Panc1 (cell line): ENCODE measurements around the gene EMC8. TPM values are rescaled to one million over a fixed set of nuclear protein-coding genes. Genes with fewer than 3 reads are reported as not detected.

Experiments
- ATAC-seq: fragments of 200-7000 bp; cut with Tn5 transposase; 2 replicates; pipeline ENCODE4 v1.9.1; 2020; ENCODE audit warnings: mild to moderate bottlenecking, moderate library complexity
- BruUV-seq: library from RNA; stranded (reverse); fragments of 400-500 nt; replicated peaks from 2 replicates; lab custom pipeline; 2021; lab: Mats Ljungman, UMichigan
- CTCF ChIA-PET: fragments of 300-600 bp; sonication (Branson Sonifier 250); formaldehyde crosslinking; loops from one replicate; lab custom pipeline; 2022; ENCODE audit warnings: antibody characterized with exemption; lab: Charles Lee
- POLR2A ChIA-PET: fragments of 300-600 bp; sonication (Branson Sonifier 250); formaldehyde crosslinking; loops from one replicate; lab custom pipeline; 2022; ENCODE audit warnings: antibody characterized with exemption; lab: Charles Lee
- DNase-seq: peaks from one replicate; pipeline ENCODE4 v3.0.0-alpha.2; 2010; ENCODE audit warnings: low read depth, low spot score
- H3K27ac ChIP-seq: 2 replicates; pipeline ENCODE4 v1.5.1; 2011; ENCODE audit warnings: mild to moderate bottlenecking, low read length, inconsistent platforms
- H3K27me3 ChIP-seq: fragments of 200-500 bp; sonication (Bioruptor generic); 2 replicates; pipeline ENCODE4 v1.6.0; 2014; ENCODE audit warnings: low read length, inconsistent platforms; ENCODE audit not compliant: control insufficient read depth, insufficient read depth
- H3K36me3 ChIP-seq: fragments of 200-500 bp; sonication (Bioruptor generic); 2 replicates; pipeline ENCODE4 v1.5.1; 2014; ENCODE audit warnings: inconsistent platforms, mild to moderate bottlenecking, low read length, moderate library complexity; ENCODE audit not compliant: control insufficient read depth, insufficient read depth
- H3K4me1 ChIP-seq: 2 replicates; pipeline ENCODE4 v1.5.1; 2011; ENCODE audit warnings: inconsistent platforms, mild to moderate bottlenecking, low read length, moderate library complexity; ENCODE audit not compliant: control insufficient read depth, insufficient read depth
- H3K4me3 ChIP-seq, 2 experiments: 2 replicates each; pipeline ENCODE4 v1.5.1; 2011 to 2012; ENCODE audit warnings: low read depth in 2 of 2, low read length in 2 of 2, mild to moderate bottlenecking in 2 of 2, inconsistent platforms in 1 of 2, moderate library complexity in 1 of 2
- H3K9me3 ChIP-seq: fragments of 200-500 bp; sonication (Bioruptor generic); 2 replicates; pipeline ENCODE4 v1.5.1; 2014; ENCODE audit warnings: low read depth, mild to moderate bottlenecking, inconsistent platforms, low read length, moderate library complexity; ENCODE audit not compliant: control insufficient read depth, insufficient read depth
- POLR2AphosphoS5 ChIP-seq: IDR thresholded peaks from 2 replicates; pipeline ENCODE4 v1.6.1; 2012; ENCODE audit warnings: mild to moderate bottlenecking, low read depth, low read length, moderate library complexity
- REST ChIP-seq, 2 experiments: IDR thresholded peaks; 2 replicates each; pipeline ENCODE4 v1.6.1; 2011 to 2012; ENCODE audit warnings: low read depth in 2 of 2, control low read depth in 1 of 2, low read length in 1 of 2, mild to moderate bottlenecking in 1 of 2, moderate library complexity in 1 of 2; ENCODE audit not compliant: insufficient read depth in 1 of 2
- SIN3A ChIP-seq: IDR thresholded peaks from 2 replicates; pipeline ENCODE4 v1.6.1; 2012; ENCODE audit warnings: low read depth, mild to moderate bottlenecking, low read length, moderate library complexity, borderline replicate concordance; ENCODE audit not compliant: insufficient read depth
- TCF7L2 ChIP-seq: IDR thresholded peaks from 2 replicates; pipeline ENCODE4 v1.6.1; 2011; ENCODE audit warnings: mild to moderate bottlenecking, low read depth, low read length, inconsistent platforms
- in situ Hi-C: cut with HindIII; loops from 2 replicates; pipeline ENCODE4 v1.10.0; 2016; ENCODE audit warnings: low sequenced_read_pairs, low pct_unique_long_range_greater_than_20kb
- intact Hi-C: fragments of 100-400 bp; cut with micrococcal nuclease; formaldehyde crosslinking; loops from one replicate; pipeline ENCODE4 v1.10.0; 2022; ENCODE audit not compliant: unreplicated experiment
- total RNA-seq: library from RNA; stranded (reverse); gene quantifications from one replicate; pipeline ENCODE4 v1.2.1, GENCODE V29; 2021; ENCODE audit not compliant: unreplicated experiment
- TF ChIP-seq, protein P1 (sequence below): fragments of 450-650 bp; IDR thresholded peaks from 2 replicates; pipeline ENCODE4 v1.5.1; 2017; ENCODE audit warnings: mild to moderate bottlenecking

Gene EMC8
- total RNA-seq, 1 experiment from 2014 or later: 39.1 TPM

DNA sequence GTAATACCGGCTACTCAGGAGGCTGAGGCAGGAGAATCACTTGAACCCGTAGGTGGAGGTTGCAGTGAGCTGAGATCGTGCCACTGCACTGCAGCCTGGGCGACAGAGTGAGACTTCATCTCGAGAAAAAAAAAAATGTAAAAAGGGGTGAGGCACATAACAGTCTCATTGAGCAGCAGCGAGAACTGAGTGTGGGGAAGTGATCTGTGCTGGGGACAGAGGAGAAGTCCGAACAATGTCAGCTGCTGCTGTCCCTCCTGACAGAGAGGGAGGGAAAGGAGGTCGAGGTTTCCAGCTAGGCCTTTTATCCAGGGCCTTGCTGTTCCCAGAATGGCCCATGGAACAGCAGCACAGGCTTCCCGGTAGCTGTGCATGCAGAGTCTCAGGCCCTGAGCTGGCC lies 62.4 kb downstream of the EMC8 start:
- BruUV-seq: no TSS peak
- H3K27me3 ChIP-seq: no peaks in the 10 kb centered on the region

GRCh38 chr16:85735946-85736345 lies 63.4 kb downstream of the EMC8 start:
- ATAC-seq (no peak), DNase-seq (no peak)
- ChIA-PET CTCF (no interaction called here), POLR2A (no interaction called here)
- intact Hi-C loops: no loop called here
- no peak for TF ChIP-seq POLR2AphosphoS5
- no peak for TF ChIP-seq SIN3A
- TF ChIP-seq REST (IDR thresholded peaks at IDR 0.05; ENCODE audit: insufficient read depth in 1 of 2, low read depth in 2 of 2, low read length in 1 of 2): no peak
- TF ChIP-seq, protein P1, sequence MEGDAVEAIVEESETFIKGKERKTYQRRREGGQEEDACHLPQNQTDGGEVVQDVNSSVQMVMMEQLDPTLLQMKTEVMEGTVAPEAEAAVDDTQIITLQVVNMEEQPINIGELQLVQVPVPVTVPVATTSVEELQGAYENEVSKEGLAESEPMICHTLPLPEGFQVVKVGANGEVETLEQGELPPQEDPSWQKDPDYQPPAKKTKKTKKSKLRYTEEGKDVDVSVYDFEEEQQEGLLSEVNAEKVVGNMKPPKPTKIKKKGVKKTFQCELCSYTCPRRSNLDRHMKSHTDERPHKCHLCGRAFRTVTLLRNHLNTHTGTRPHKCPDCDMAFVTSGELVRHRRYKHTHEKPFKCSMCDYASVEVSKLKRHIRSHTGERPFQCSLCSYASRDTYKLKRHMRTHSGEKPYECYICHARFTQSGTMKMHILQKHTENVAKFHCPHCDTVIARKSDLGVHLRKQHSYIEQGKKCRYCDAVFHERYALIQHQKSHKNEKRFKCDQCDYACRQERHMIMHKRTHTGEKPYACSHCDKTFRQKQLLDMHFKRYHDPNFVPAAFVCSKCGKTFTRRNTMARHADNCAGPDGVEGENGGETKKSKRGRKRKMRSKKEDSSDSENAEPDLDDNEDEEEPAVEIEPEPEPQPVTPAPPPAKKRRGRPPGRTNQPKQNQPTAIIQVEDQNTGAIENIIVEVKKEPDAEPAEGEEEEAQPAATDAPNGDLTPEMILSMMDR: no peak
- no peak for TF ChIP-seq TCF7L2
- Histone ChIP-seq H3K4me1 (no peaks in the 10 kb centered on the region), H3K27me3 (no peaks in the 10 kb centered on the region), H3K9me3 (no peaks in the 10 kb centered on the region), H3K4me3 (no peak overlapping the region), H3K36me3 (no peaks in the 10 kb centered on the region), H3K27ac (no peak overlapping the region)
- in situ Hi-C loops: no loop called here
- BruUV-seq: no TSS peak

More for the DNA sequence above, 62.4 kb downstream of the EMC8 start:
- H3K4me1 ChIP-seq: no peaks in the 10 kb centered on the region
- H3K4me3 ChIP-seq: no peak overlapping the region
- TF ChIP-seq POLR2AphosphoS5: no peak
- no peak for TF ChIP-seq TCF7L2
- in situ Hi-C loops: no loop called here
- H3K36me3 ChIP-seq: no peaks in the 10 kb centered on the region
- intact Hi-C loops: no loop called here
- ATAC-seq: no peak
- ChIA-PET CTCF (interaction anchor here (0.6 kb wide), 1 partner anchor 55 kb away, joined by 19 read pairs; no protein-coding TSS in a partner anchor), POLR2A (interaction anchor here (0.8 kb wide), 1 partner anchor 43 kb away, joined by 5 read pairs; no protein-coding TSS in a partner anchor)
- no peak overlapping the region for H3K27ac ChIP-seq
- no peak for DNase-seq
- H3K9me3 ChIP-seq: no peaks in the 10 kb centered on the region

DNA sequence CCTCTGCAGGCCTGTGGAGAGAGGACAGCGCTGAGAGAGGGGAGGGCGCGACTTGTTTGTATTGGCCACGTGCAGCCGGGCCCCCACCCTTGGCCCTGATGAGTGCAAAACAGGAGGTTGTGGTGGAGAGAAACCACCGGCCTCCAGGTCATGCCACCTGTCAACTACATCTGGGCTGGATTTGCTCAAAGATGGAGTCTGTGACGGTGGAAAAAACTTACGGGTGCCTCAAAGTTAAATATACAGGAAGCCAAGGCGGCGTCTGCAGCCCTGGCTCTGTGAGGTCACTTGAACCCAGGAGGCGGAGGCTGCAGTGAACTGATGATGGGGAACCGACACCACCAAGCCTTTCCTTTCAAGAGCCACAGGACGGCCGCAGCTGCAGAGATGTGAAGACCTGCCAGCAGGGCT lies 64.1 kb downstream of the EMC8 start:
- in situ Hi-C loops: no loop called here
- CTCF ChIA-PET: no interaction called here
- no TSS peak for BruUV-seq
- no peaks in the 10 kb centered on the region for H3K9me3 ChIP-seq
- DNase-seq: no peak
- no peak for TF ChIP-seq TCF7L2
- no peak for TF ChIP-seq REST (IDR thresholded peaks at IDR 0.05; ENCODE audit: insufficient read depth in 1 of 2, low read depth in 2 of 2, low read length in 1 of 2)
- TF ChIP-seq, protein P1: no peak
- TF ChIP-seq POLR2AphosphoS5: no peak
- no peak for TF ChIP-seq SIN3A
- no peak overlapping the region for H3K4me3 ChIP-seq
- intact Hi-C loops: no loop called here
- H3K4me1 ChIP-seq: no peaks in the 10 kb centered on the region
- no peak for ATAC-seq
- no peaks in the 10 kb centered on the region for H3K27me3 ChIP-seq
- POLR2A ChIA-PET: no interaction called here
- H3K27ac ChIP-seq: no peak overlapping the region
- H3K36me3 ChIP-seq: no peaks in the 10 kb centered on the region
